ENCODE measurements around the gene ARHGEF9. TPM values are rescaled to one million over a fixed set of nuclear protein-coding genes. Genes with fewer than 3 reads are reported as not detected.

The ARHGEF9 gene
- total RNA-seq, 1 donor from 2014 or later, result 37.0 TPM

- no peak for DNase-seq (ENCODE audit: extremely low spot score, unreplicated experiment)
- H3K9me3 Mint-ChIP-seq, result no peaks in the 10 kb centered on the region
- no peaks in the 10 kb centered on the region for H3K4me1 Mint-ChIP-seq (ENCODE audit: unreplicated experiment)
- no peak overlapping the region for H3K4me3 Mint-ChIP-seq
- peaks cover 3% of the 10 kb centered on the region for H3K36me3 Mint-ChIP-seq
- H3K27me3 Mint-ChIP-seq, result no peaks in the 10 kb centered on the region
- no peak for TF ChIP-seq CTCF (conservative IDR thresholded peaks at IDR 0.05)
- H3K27ac Mint-ChIP-seq, result no peak overlapping the region
Observed at GRCh38 chrX:63746715-63747114, 38.3 kb downstream of the ARHGEF9 start.

- no peaks in the 10 kb centered on the region for H3K4me1 Mint-ChIP-seq (ENCODE audit: unreplicated experiment)
Observed at GRCh38 chrX:63746278-63746677, 38.7 kb downstream of the ARHGEF9 start.

GRCh38 chrX:63744850-63745394 is 40.1 kb downstream of the ARHGEF9 start:
- Mint-ChIP-seq H3K4me3 (no peak overlapping the region), H3K27ac (no peak overlapping the region), H3K36me3 (peaks cover 3% of the 10 kb centered on the region), H3K4me1 (ENCODE audit: unreplicated experiment) (no peaks in the 10 kb centered on the region), H3K9me3 (no peaks in the 10 kb centered on the region), H3K27me3 (no peaks in the 10 kb centered on the region)
- no peak for TF ChIP-seq CTCF (conservative IDR thresholded peaks at IDR 0.05)
- no peak for DNase-seq (ENCODE audit: extremely low spot score, unreplicated experiment)

More at GRCh38 chrX:63746278-63746677, 38.7 kb downstream of the ARHGEF9 start:
- Mint-ChIP-seq H3K36me3 (peaks cover 3% of the 10 kb centered on the region), H3K27me3 (no peaks in the 10 kb centered on the region), H3K4me3 (no peak overlapping the region), H3K27ac (no peak overlapping the region), H3K9me3 (no peaks in the 10 kb centered on the region)
- no peak for DNase-seq (ENCODE audit: extremely low spot score, unreplicated experiment)
- TF ChIP-seq CTCF (conservative IDR thresholded peaks at IDR 0.05), result no peak

GRCh38 chrX:63743596-63743995 is 41.4 kb downstream of the ARHGEF9 start:
- Mint-ChIP-seq H3K4me3 (no peak overlapping the region), H3K27me3 (no peaks in the 10 kb centered on the region), H3K27ac (no peak overlapping the region), H3K9me3 (no peaks in the 10 kb centered on the region), H3K36me3 (peaks cover 3% of the 10 kb centered on the region), H3K4me1 (ENCODE audit: unreplicated experiment) (no peaks in the 10 kb centered on the region)
- TF ChIP-seq CTCF (conservative IDR thresholded peaks at IDR 0.05), result no peak
- DNase-seq (ENCODE audit: extremely low spot score, unreplicated experiment), result no peak

GRCh38 chrX:63740382-63740781 is 44.6 kb downstream of the ARHGEF9 start:
- Mint-ChIP-seq H3K4me1 (ENCODE audit: unreplicated experiment) (no peaks in the 10 kb centered on the region), H3K36me3 (no peaks in the 10 kb centered on the region), H3K4me3 (no peak overlapping the region), H3K27ac (no peak overlapping the region), H3K9me3 (no peaks in the 10 kb centered on the region), H3K27me3 (no peaks in the 10 kb centered on the region)
- no peak for TF ChIP-seq CTCF (conservative IDR thresholded peaks at IDR 0.05)
- DNase-seq (ENCODE audit: extremely low spot score, unreplicated experiment), result no peak

- H3K27me3 Mint-ChIP-seq, result no peaks in the 10 kb centered on the region
- H3K4me1 Mint-ChIP-seq (ENCODE audit: unreplicated experiment), result no peaks in the 10 kb centered on the region
- H3K4me3 Mint-ChIP-seq, result no peak overlapping the region
- no peak for DNase-seq (ENCODE audit: extremely low spot score, unreplicated experiment)
- no peak for TF ChIP-seq CTCF (conservative IDR thresholded peaks at IDR 0.05)
- no peaks in the 10 kb centered on the region for H3K9me3 Mint-ChIP-seq
- H3K27ac Mint-ChIP-seq, result no peak overlapping the region
- H3K36me3 Mint-ChIP-seq, result no peaks in the 10 kb centered on the region
Observed at GRCh38 chrX:63739885-63740284, 45.1 kb downstream of the ARHGEF9 start.

All from type B pancreatic cell (in vitro differentiated cells).